ENCODE measurements around the gene PLA2G4D. TPM values are rescaled to one million over a fixed set of nuclear protein-coding genes. Genes with fewer than 3 reads are reported as not detected.

PLA2G4D gene
- total RNA-seq, 1 donor: not detected

DNA sequence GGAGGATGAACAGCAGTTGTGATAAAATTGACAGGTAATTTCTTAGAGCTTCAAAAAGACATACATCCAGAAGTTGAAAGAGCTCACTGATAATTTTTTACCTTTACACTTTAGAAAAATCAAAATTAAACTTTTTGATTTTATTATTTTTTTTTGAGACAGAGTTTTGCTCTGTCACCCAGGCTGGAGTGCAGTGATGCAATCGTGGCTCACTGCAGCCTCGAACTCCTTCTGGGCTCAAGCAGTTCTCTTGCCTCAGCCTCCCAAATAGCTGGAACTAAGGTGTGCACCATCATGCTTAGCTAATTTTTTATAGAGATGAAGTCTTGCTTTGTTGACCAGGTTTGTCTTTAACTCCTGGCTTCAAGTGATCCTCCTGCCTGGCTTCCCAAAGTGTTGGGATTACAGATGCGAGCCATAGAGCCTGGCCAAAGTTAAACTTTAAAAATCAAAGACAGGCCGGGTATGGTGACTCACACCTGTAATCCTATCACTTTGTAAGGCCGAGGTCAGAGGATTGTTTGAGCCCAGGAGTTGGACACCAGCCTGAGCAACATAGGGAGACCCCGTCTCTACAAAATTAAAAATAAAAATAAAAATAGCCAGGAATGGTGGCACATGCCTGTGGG lies 40.4 kb upstream of the PLA2G4D start:
- Histone ChIP-seq H3K79me2 (ENCODE audit: insufficient read depth, low read length) (no peaks in the 10 kb centered on the region), H4K20me1 (ENCODE audit: insufficient read depth, low read length) (no peaks in the 10 kb centered on the region), H3K36me3 (ENCODE audit: insufficient read depth, low read length) (no peaks in the 10 kb centered on the region), H2AFZ (ENCODE audit: low read length) (no peak overlapping the region), H3K27me3 (ENCODE audit: insufficient read depth, low read length) (peaks cover 35% of the 10 kb centered on the region), H3K4me3 (ENCODE audit: insufficient read depth, low read length) (no peak overlapping the region), H3K4me2 (ENCODE audit: insufficient read depth, low read length) (no peak overlapping the region), H3K27ac (ENCODE audit: low read depth, low read length) (no peak overlapping the region), H3K9me3 (ENCODE audit: low read depth, low read length) (no peaks in the 10 kb centered on the region), H3K4me1 (ENCODE audit: insufficient read depth, low read length) (no peaks in the 10 kb centered on the region)
- TF ChIP-seq, protein P1, sequence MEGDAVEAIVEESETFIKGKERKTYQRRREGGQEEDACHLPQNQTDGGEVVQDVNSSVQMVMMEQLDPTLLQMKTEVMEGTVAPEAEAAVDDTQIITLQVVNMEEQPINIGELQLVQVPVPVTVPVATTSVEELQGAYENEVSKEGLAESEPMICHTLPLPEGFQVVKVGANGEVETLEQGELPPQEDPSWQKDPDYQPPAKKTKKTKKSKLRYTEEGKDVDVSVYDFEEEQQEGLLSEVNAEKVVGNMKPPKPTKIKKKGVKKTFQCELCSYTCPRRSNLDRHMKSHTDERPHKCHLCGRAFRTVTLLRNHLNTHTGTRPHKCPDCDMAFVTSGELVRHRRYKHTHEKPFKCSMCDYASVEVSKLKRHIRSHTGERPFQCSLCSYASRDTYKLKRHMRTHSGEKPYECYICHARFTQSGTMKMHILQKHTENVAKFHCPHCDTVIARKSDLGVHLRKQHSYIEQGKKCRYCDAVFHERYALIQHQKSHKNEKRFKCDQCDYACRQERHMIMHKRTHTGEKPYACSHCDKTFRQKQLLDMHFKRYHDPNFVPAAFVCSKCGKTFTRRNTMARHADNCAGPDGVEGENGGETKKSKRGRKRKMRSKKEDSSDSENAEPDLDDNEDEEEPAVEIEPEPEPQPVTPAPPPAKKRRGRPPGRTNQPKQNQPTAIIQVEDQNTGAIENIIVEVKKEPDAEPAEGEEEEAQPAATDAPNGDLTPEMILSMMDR (IDR thresholded peaks at IDR 0.05; ENCODE audit: extremely low read depth, low read depth, low read length): no peak
- no peak for DNase-seq (ENCODE audit: insufficient read length, low spot score, missing footprints)

DNA sequence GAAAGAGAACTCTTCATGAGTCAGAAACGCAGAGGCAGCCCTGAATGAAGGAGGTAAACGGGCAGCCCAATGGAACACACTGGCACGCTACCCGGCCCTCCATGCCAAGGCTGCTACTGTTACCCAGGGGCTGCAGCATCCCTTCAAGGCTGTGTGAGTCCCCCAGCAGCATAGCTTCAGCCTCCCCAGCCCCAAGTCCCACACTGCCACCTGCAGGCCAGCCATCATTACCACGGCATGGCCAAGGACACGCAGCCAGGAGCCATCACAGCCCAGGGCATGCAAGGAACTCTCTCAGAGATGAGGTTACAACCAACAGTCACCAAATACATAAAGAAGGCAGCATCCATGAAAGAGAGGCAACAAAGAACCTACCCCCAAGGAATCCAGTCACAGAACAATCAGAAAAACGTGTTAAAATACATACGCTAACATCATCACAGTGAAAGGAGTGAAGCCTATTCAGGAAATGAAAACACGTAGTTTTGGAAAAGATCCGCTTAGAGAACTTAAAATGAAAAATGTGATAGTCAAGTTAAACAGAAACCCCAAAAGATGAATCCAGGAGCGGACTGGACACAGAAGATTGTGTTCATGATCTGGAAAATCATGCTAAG lies 39.6 kb upstream of the PLA2G4D start:
- TF ChIP-seq, protein P1 (IDR thresholded peaks at IDR 0.05; ENCODE audit: extremely low read depth, low read depth, low read length): peak; percentile 73
- no peaks in the 10 kb centered on the region for H4K20me1 ChIP-seq (ENCODE audit: insufficient read depth, low read length)
- no peaks in the 10 kb centered on the region for H3K9me3 ChIP-seq (ENCODE audit: low read depth, low read length)
- H3K27me3 ChIP-seq (ENCODE audit: insufficient read depth, low read length): peaks cover 40% of the 10 kb centered on the region
- H3K27ac ChIP-seq (ENCODE audit: low read depth, low read length): no peak overlapping the region
- H3K4me1 ChIP-seq (ENCODE audit: insufficient read depth, low read length): no peaks in the 10 kb centered on the region
- no peaks in the 10 kb centered on the region for H3K36me3 ChIP-seq (ENCODE audit: insufficient read depth, low read length)
- H3K79me2 ChIP-seq (ENCODE audit: insufficient read depth, low read length): no peaks in the 10 kb centered on the region
- H3K4me3 ChIP-seq (ENCODE audit: insufficient read depth, low read length): no peak overlapping the region
- H3K4me2 ChIP-seq (ENCODE audit: insufficient read depth, low read length): no peak overlapping the region
- peak; percentile 87 for DNase-seq (ENCODE audit: insufficient read length, low spot score, missing footprints)
- H2AFZ ChIP-seq (ENCODE audit: low read length): no peak overlapping the region

DNA sequence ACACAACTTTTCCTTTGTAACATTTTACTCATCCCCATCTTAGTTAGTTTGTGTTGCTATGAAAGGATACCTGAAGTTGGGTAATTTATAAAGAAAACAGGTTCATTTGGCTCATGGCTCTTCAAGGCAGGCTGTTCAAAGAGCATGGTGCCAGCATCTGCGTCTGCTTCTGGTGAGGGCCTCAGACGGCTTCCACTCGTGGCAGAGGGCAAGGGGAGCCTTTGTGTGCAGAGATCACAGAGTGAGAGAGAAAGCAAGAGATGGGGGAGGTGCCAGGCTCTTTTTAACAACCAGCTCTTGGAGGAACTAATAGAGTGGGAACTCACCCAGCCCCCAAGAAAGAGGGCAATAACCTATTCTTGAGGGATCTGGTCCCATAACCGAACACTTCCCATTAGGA lies 39.0 kb upstream of the PLA2G4D start:
- Histone ChIP-seq H3K36me3 (ENCODE audit: insufficient read depth, low read length) (no peaks in the 10 kb centered on the region), H3K4me3 (ENCODE audit: insufficient read depth, low read length) (no peak overlapping the region), H3K27ac (ENCODE audit: low read depth, low read length) (no peak overlapping the region), H3K27me3 (ENCODE audit: insufficient read depth, low read length) (peaks cover 35% of the 10 kb centered on the region), H3K4me2 (ENCODE audit: insufficient read depth, low read length) (no peak overlapping the region), H2AFZ (ENCODE audit: low read length) (no peak overlapping the region), H4K20me1 (ENCODE audit: insufficient read depth, low read length) (no peaks in the 10 kb centered on the region), H3K79me2 (ENCODE audit: insufficient read depth, low read length) (no peaks in the 10 kb centered on the region), H3K4me1 (ENCODE audit: insufficient read depth, low read length) (no peaks in the 10 kb centered on the region), H3K9me3 (ENCODE audit: low read depth, low read length) (no peaks in the 10 kb centered on the region)
- TF ChIP-seq, protein P1 (IDR thresholded peaks at IDR 0.05; ENCODE audit: extremely low read depth, low read depth, low read length): no peak
- DNase-seq (ENCODE audit: insufficient read length, low spot score, missing footprints): no peak
